Neuronal stem cell (in vitro differentiated cells): ENCODE measurements around the gene ABCB9.
A peak's percentile ranks its signal among the peaks of the same experiment; 100 is the strongest.

Source experiments
- DNase-seq: peaks from one replicate; pipeline ENCODE4 v3.0.0-alpha.2; 2013; ENCODE audit warnings: low spot score
- H2AFZ ChIP-seq: one replicate; pipeline ENCODE4 v1.6.1; 2013; ENCODE audit warnings: mild to moderate bottlenecking, low read length, inconsistent platforms
- H2AK5ac ChIP-seq: 2 replicates; pipeline ENCODE4 v1.6.1; 2013; ENCODE audit warnings: low read depth, mild to moderate bottlenecking, inconsistent platforms, low read length, moderate library complexity, mixed read lengths
- H2BK120ac ChIP-seq: 2 replicates; pipeline ENCODE4 v1.6.1; 2013; ENCODE audit warnings: low read depth, mild to moderate bottlenecking, inconsistent platforms, low read length, moderate library complexity, mixed read lengths
- H2BK12ac ChIP-seq: one replicate; pipeline ENCODE4 v1.6.1; 2013; ENCODE audit warnings: low read length, inconsistent platforms
- H2BK15ac ChIP-seq: 2 replicates; pipeline ENCODE4 v1.6.1; 2013; ENCODE audit warnings: mild to moderate bottlenecking, low read length, inconsistent platforms, mixed read lengths
- H2BK5ac ChIP-seq: one replicate; pipeline ENCODE4 v1.6.1; 2013; ENCODE audit warnings: inconsistent platforms, mild to moderate bottlenecking, low read length, moderate library complexity
- H3K14ac ChIP-seq: one replicate; pipeline ENCODE4 v1.6.1; 2013; ENCODE audit warnings: low read length, inconsistent platforms
- H3K18ac ChIP-seq: 2 replicates; pipeline ENCODE4 v1.6.1; 2013; ENCODE audit warnings: low read length, inconsistent platforms
- H3K23ac ChIP-seq: 2 replicates; pipeline ENCODE4 v1.6.1; 2013; ENCODE audit warnings: low read depth, mild to moderate bottlenecking, mixed read lengths, low read length, inconsistent platforms; ENCODE audit not compliant: poor library complexity
- H3K27ac ChIP-seq: replicated peaks from 3 replicates; pipeline ENCODE4 v1.5.1; 2013; ENCODE audit warnings: low read length, inconsistent platforms
- H3K27me3 ChIP-seq, 3 experiments: 2 replicates each; pipeline ENCODE4 v1.6.1; 2013; ENCODE audit warnings: low read length in 3 of 3, mild to moderate bottlenecking in 2 of 3, inconsistent platforms in 1 of 3, low read depth in 1 of 3, mixed read lengths in 1 of 3, moderate library complexity in 1 of 3; ENCODE audit not compliant: control insufficient read depth in 3 of 3, insufficient read depth in 3 of 3
- H3K36me3 ChIP-seq, 2 donors: replicated peaks in 1 of 2; 2 replicates each; pipeline ENCODE4 v1.6.1; 2013; ENCODE audit warnings: low read length in 2 of 2; ENCODE audit not compliant: control insufficient read depth in 2 of 2, insufficient read depth in 2 of 2
- H3K4ac ChIP-seq: 2 replicates; pipeline ENCODE4 v1.6.1; 2013; ENCODE audit warnings: inconsistent platforms, mild to moderate bottlenecking, low read length, moderate library complexity
- H3K4me1 ChIP-seq, 2 donors: 1 replicate in 1 of 2; 2 replicates in 1 of 2; pipeline ENCODE4 v1.6.1; 2013; ENCODE audit warnings: low read length in 2 of 2, low read depth in 1 of 2; ENCODE audit not compliant: control insufficient read depth in 2 of 2, insufficient read depth in 1 of 2
- H3K4me2 ChIP-seq: one replicate; pipeline ENCODE4 v1.6.1; 2013; ENCODE audit warnings: mild to moderate bottlenecking, low read length, inconsistent platforms; ENCODE audit not compliant: insufficient read depth, poor library complexity, severe bottlenecking
- H3K4me3 ChIP-seq, 2 donors: 2 replicates each; pipeline ENCODE4 v1.5.1; 2013; ENCODE audit warnings: low read length in 2 of 2, mild to moderate bottlenecking in 2 of 2, inconsistent platforms in 1 of 2, moderate library complexity in 1 of 2
- H3K79me1 ChIP-seq: one replicate; pipeline ENCODE4 v1.6.1; 2013; ENCODE audit warnings: low read depth, mild to moderate bottlenecking, inconsistent platforms, low read length, moderate library complexity
- H3K9ac ChIP-seq: one replicate; pipeline ENCODE4 v1.6.1; 2013; ENCODE audit warnings: mild to moderate bottlenecking, low read depth, low read length, inconsistent platforms; ENCODE audit not compliant: poor library complexity
- H3K9me3 ChIP-seq, 2 donors: replicated peaks in 1 of 2; 2 replicates each; pipeline versions ENCODE3 to v1.6.1; 2013; ENCODE audit warnings: low read length in 2 of 2, mild to moderate bottlenecking in 2 of 2, inconsistent platforms in 1 of 2, low read depth in 1 of 2, mixed read lengths in 1 of 2, moderate library complexity in 1 of 2; ENCODE audit not compliant: control insufficient read depth in 2 of 2, insufficient read depth in 1 of 2
- H4K8ac ChIP-seq: one replicate; pipeline ENCODE4 v1.6.1; 2013; ENCODE audit warnings: low read depth, mild to moderate bottlenecking, inconsistent platforms, low read length, moderate library complexity
- H4K91ac ChIP-seq: one replicate; pipeline ENCODE4 v1.6.1; 2013; ENCODE audit warnings: low read length, low read depth, mild to moderate bottlenecking, inconsistent platforms; ENCODE audit not compliant: poor library complexity
- WGBS, 2 donors: extraction: QIAGEN DNeasy Blood & Tissue Kit; methylation state at CpG; one replicate each; pipeline ENCODE4 v1.1.7; 2013; ENCODE audit warnings: missing lambda C conversion rate in 2 of 2, mixed read lengths in 1 of 2; ENCODE audit not compliant: insufficient read length in 2 of 2, insufficient replicate concordance in 1 of 2; ENCODE audit errors: extremely low coverage in 2 of 2; 5-methylcytosine and 5-hydroxymethylcytosine counted together

Gene ABCB9

DNA sequence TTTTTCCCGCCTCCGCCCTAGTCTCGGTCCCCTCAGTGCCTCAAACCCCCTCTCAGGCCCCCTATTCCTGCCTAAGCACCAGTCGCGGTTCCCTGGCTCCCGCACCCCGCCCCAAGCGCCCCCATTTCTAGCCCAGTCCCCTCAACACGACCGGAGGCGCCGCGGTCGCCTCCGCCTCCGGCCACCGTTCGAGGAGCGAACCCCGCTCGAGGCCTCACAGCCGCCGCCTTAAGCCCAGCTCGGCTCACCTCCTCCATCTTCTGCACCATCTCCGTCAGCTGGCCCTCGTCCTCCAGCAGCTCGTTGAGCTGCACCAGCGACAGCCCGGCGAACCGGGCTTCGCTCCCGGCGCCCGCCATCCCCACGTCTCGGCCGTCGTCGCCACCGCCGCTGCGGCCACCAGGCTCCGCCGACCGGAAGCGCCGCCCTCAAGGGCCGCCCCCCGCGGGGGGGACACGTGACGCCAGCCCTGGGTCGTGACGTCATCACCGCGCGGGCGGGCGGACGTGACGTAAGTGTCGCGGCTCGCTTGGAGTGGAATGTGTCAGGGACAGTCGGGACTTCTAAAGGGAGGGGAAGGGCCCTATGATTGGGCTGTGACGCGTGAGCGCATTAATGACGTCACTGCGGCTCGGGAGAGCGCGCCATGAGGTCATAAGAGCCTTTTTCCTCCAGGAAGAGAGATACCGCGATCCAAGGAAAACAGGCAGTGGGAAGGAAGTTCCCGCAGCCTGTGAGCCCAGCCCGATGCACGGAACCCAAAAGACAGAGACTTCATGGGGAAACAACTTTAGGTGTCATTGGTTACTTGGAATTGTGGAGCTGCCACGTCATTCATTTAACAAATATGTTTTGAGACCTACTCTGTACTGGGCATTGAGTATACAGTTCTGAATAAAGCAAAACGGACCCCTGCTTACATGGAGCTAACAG is 70.3 kb downstream of the ABCB9 start, which contains the start of gene VPS37B:
Gene VPS37B (minus strand): TSS at position 421 of the 933 bp plus-strand sequence. CDS start 62 bp downstream, at position 359.
- H3K4me3 ChIP-seq = peak within 1 kb of the TSS; percentile 82 to 98
- peak within 1 kb of the TSS; percentile 99 for H3K9ac ChIP-seq
- H3K9me3 ChIP-seq = no peaks in the 10 kb centered on the region
- H3K4me1 ChIP-seq = peaks cover 14 to 29% of the 10 kb centered on the region in 2 donors
- peak within 1 kb of the TSS; percentile 88 for H4K8ac ChIP-seq
- H2BK5ac ChIP-seq = peak within 1 kb of the TSS; percentile 88
- no peaks in the 10 kb centered on the region for H3K79me1 ChIP-seq
- no peak within 1 kb of the TSS for H3K27ac ChIP-seq
- H2AK5ac ChIP-seq = peak within 1 kb of the TSS; percentile 67
- H2AFZ ChIP-seq = peak within 1 kb of the TSS; percentile 89
- H3K18ac ChIP-seq = peak within 1 kb of the TSS; percentile 100
- peak; percentile 83 for DNase-seq
- peak within 1 kb of the TSS; percentile 92 for H3K23ac ChIP-seq
- peaks cover 0 to 2% (median 0%) of the 10 kb centered on the region in 3 experiments for H3K27me3 ChIP-seq
- H2BK15ac ChIP-seq = peak within 1 kb of the TSS; percentile 75
- peak within 1 kb of the TSS; percentile 83 for H2BK120ac ChIP-seq
- peak within 1 kb of the TSS; percentile 47 for H3K4ac ChIP-seq
- H3K36me3 ChIP-seq = peaks cover 0 to 4% of the 10 kb centered on the region in 2 donors
- H4K91ac ChIP-seq = no peak within 1 kb of the TSS
- peak within 1 kb of the TSS; percentile 94 for H3K14ac ChIP-seq
- WGBS, 2 donors = no CpG with 5 or more reads among the region's 81 CpGs
- H2BK12ac ChIP-seq = peak within 1 kb of the TSS; percentile 79
- H3K4me2 ChIP-seq = peak within 1 kb of the TSS; percentile 70

DNA sequence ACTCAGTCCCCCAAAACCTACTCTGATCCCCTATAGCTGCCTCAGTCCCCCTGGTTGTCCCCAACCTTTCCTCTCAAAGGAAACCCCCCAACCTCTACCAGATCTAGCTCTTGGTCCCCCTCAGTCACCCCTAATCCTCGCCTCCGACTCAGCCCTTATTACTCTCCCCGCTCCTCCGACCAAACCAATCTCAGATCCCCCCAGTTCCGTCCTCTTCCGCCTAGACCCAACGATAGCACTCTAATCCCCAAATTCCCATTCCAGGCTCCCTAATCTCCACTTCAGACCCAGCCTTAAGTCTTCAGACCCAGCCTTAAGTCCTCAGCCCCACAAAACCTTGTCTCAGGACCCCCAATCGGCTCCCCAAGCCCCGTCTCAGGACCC is 71.0 kb downstream of the ABCB9 start:
- WGBS, 2 donors = no CpG with 5 or more reads among the region's 9 CpGs
- no peaks in the 10 kb centered on the region for H3K9me3 ChIP-seq
- peak overlapping the region; percentile 83 for H2BK120ac ChIP-seq

DNA sequence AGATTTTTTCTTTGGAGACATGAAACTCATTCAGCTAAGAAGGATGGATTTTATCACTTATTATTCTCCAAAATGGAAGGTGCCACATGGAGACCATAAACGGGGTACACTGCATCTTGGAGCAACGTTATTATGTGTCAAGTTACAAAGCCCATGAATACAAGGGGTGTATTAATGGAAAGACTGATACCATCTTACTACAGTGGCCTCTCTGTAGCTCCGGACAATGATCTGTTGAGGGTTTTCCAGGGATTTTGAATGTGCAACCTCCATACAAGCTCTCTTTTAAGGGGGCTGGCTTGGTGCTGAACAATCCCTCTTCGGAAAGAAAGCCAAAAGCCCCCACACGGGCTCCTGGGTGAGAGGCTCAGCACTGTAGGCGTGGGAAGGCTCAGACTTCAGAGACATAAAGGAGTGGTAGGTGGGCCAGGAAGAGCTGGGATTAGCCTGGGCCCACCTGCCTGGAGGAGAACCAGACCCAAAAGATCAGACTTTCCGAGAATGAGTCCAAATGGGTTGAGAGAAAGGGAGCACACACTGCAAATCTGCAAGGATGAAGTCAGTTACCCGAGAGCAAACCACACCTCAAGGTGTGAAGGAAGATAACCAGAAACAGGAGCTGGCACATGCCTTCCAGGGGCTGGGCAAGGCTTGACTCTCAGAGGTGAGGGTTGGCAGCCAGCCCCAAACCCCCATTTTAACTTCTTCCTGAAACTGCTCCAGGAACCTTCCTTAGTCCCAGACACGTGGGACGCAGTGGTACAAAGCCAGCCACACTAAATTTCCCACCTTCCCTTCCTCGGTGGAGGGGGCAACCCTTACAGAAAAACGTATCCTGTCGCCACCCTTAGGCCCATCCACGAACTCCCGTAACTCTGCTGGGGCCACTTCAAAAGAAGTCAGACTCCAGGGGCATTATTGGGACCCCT is 71.8 kb downstream of the ABCB9 start:
- Histone ChIP-seq H3K79me1 (no peaks in the 10 kb centered on the region), H3K9me3 (no peaks in the 10 kb centered on the region), H2AFZ (no peak overlapping the region), H3K4me3 (peak overlapping the region; percentile 82 to 98), H4K91ac (no peak overlapping the region), H3K4me1 (peaks cover 21 to 36% of the 10 kb centered on the region in 2 donors), H3K36me3 (peaks cover 0 to 4% of the 10 kb centered on the region in 2 donors), H3K14ac (no peak overlapping the region), H2BK5ac (no peak overlapping the region), H3K4ac (no peak overlapping the region), H2BK15ac (no peak overlapping the region), H2BK120ac (no peak overlapping the region), H3K27me3 (peaks cover 0 to 2% (median 0%) of the 10 kb centered on the region in 3 experiments), H2BK12ac (no peak overlapping the region), H2AK5ac (no peak overlapping the region), H3K4me2 (peak overlapping the region; percentile 70), H3K23ac (no peak overlapping the region), H4K8ac (no peak overlapping the region), H3K18ac (no peak overlapping the region), H3K27ac (no peak overlapping the region), H3K9ac (peak overlapping the region; percentile 33)
- DNase-seq = no peak
- WGBS, 2 donors = no CpG with 5 or more reads among the region's 15 CpGs

More for the DNA sequence above, 71.0 kb downstream of the ABCB9 start:
- peak overlapping the region; percentile 89 for H2AFZ ChIP-seq
- H3K27me3 ChIP-seq = peaks cover 0 to 2% (median 0%) of the 10 kb centered on the region in 3 experiments
- no peak overlapping the region for H2BK12ac ChIP-seq
- H3K4me3 ChIP-seq = peak overlapping the region; percentile 82 to 98
- H3K36me3 ChIP-seq = peaks cover 0 to 4% of the 10 kb centered on the region in 2 donors
- peak overlapping the region; percentile 99 for H3K9ac ChIP-seq
- no peak overlapping the region for H3K27ac ChIP-seq
- peak overlapping the region; percentile 70 for H3K4me2 ChIP-seq
- DNase-seq = no peak
- peak overlapping the region; percentile 88 for H2BK5ac ChIP-seq
- no peak overlapping the region for H3K14ac ChIP-seq
- H3K79me1 ChIP-seq = no peaks in the 10 kb centered on the region
- H3K23ac ChIP-seq = no peak overlapping the region
- H2AK5ac ChIP-seq = peak overlapping the region; percentile 67
- peak overlapping the region; percentile 100 for H3K18ac ChIP-seq
- H4K91ac ChIP-seq = no peak overlapping the region
- H3K4me1 ChIP-seq = peaks cover 18 to 33% of the 10 kb centered on the region in 2 donors
- H3K4ac ChIP-seq = peak overlapping the region; percentile 47
- H2BK15ac ChIP-seq = peak overlapping the region; percentile 75
- no peak overlapping the region for H4K8ac ChIP-seq
